ENCODE data around the gene SGCD.

Gene SGCD

DNA sequence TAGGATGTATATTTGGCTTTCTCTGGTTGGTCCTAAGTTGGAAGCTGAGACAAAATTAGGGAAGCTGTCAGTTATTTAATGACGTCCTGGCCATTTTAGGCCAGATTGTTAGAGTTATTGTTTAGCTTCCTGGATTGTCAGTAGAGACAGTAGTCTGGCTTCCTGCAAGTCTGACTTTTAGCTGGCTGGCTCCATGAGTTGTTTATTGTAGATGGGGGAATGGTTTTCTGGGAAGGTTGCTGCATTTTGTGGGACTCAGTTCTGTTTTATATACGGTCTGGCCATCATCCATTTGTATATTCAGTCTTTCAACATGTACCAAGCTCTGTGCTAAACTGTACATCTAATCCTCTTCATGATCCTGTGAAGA is 68.3 kb downstream of the SGCD start:
- no peak overlapping the region for H2AFZ ChIP-seq
- no peak overlapping the region for H3K27ac ChIP-seq
- H3K79me2 ChIP-seq = peaks cover 4% of the 10 kb centered on the region
- no peaks in the 10 kb centered on the region for H3K4me1 ChIP-seq
- no peaks in the 10 kb centered on the region for H3K9me3 ChIP-seq (ENCODE audit: control insufficient read depth, low read length)
- no peak overlapping the region for H3K9ac ChIP-seq
- no peaks in the 10 kb centered on the region for H3K36me3 ChIP-seq (ENCODE audit: control insufficient read depth, insufficient read depth, low read length)
- H3K4me3 ChIP-seq (ENCODE audit: low read depth, low read length) = no peak overlapping the region
- TF ChIP-seq, protein P1, sequence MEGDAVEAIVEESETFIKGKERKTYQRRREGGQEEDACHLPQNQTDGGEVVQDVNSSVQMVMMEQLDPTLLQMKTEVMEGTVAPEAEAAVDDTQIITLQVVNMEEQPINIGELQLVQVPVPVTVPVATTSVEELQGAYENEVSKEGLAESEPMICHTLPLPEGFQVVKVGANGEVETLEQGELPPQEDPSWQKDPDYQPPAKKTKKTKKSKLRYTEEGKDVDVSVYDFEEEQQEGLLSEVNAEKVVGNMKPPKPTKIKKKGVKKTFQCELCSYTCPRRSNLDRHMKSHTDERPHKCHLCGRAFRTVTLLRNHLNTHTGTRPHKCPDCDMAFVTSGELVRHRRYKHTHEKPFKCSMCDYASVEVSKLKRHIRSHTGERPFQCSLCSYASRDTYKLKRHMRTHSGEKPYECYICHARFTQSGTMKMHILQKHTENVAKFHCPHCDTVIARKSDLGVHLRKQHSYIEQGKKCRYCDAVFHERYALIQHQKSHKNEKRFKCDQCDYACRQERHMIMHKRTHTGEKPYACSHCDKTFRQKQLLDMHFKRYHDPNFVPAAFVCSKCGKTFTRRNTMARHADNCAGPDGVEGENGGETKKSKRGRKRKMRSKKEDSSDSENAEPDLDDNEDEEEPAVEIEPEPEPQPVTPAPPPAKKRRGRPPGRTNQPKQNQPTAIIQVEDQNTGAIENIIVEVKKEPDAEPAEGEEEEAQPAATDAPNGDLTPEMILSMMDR (IDR thresholded peaks at IDR 0.05) = no peak
- H3K4me2 ChIP-seq (ENCODE audit: low read length) = no peak overlapping the region
- H3K27me3 ChIP-seq (ENCODE audit: control insufficient read depth, insufficient read depth, low read length) = no peaks in the 10 kb centered on the region

DNA sequence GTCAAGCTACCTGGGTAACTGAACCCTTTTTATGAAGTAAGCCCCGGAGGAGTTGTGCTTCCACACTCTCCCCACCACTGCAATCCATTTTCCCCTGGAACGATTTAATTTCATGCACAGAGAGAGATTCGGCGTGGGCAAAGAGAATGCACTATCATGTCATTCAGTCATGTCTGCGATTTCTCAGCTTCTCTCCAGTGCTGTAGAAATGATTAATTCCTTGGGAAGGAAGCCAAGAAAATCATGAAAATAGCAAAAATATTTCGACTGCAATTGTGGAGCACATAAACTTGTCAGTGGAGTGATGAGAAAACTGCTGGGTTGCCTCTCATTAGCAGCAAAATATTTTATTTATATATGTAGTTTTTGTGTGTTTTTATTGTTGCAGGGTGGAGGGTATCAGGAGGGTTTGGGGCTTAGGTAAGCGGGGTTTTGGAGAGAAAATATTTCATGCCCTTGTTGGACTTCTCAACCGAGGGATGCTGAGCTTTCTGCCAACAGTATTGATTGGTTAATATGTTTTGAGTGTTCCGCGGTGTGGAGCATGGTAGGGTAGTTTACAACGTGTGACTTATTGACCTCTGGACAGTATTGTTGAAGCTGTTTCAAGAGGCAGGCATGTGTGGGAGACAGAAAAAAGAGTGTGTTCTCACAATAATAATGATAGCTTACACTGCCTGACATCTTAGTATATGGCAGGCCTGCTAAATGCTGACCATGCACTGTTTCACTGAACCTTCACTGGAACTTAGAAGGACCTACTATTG is 69.3 kb downstream of the SGCD start:
- no peaks in the 10 kb centered on the region for H3K36me3 ChIP-seq (ENCODE audit: control insufficient read depth, insufficient read depth, low read length)
- H3K9me3 ChIP-seq (ENCODE audit: control insufficient read depth, low read length) = no peaks in the 10 kb centered on the region
- no peak overlapping the region for H2AFZ ChIP-seq
- no peak overlapping the region for H3K4me3 ChIP-seq (ENCODE audit: low read depth, low read length)
- H3K9ac ChIP-seq = no peak overlapping the region
- no peaks in the 10 kb centered on the region for H3K27me3 ChIP-seq (ENCODE audit: control insufficient read depth, insufficient read depth, low read length)
- H3K27ac ChIP-seq = no peak overlapping the region
- no peaks in the 10 kb centered on the region for H3K4me1 ChIP-seq
- no peak overlapping the region for H3K4me2 ChIP-seq (ENCODE audit: low read length)
- H3K79me2 ChIP-seq = peaks cover 4% of the 10 kb centered on the region
- TF ChIP-seq, protein P1 (IDR thresholded peaks at IDR 0.05) = no peak

DNA sequence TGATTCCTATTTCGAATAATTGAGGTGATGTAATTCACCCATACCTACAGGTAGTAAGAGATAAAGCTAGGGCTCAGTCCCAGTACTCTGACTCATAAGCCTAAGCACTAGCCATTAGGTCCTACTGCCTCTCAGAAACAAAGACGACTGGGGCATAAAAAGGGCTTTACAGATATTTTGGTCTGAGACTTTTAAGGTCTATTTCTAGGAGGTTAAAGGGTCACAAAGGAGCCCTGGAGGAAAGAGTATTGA is 69.8 kb downstream of the SGCD start:
- Histone ChIP-seq H3K9me3 (ENCODE audit: control insufficient read depth, low read length) (no peaks in the 10 kb centered on the region), H3K4me1 (no peaks in the 10 kb centered on the region), H3K4me3 (ENCODE audit: low read depth, low read length) (no peak overlapping the region), H3K36me3 (ENCODE audit: control insufficient read depth, insufficient read depth, low read length) (no peaks in the 10 kb centered on the region), H2AFZ (no peak overlapping the region), H3K9ac (no peak overlapping the region), H3K79me2 (peaks cover 4% of the 10 kb centered on the region), H3K4me2 (ENCODE audit: low read length) (no peak overlapping the region), H3K27me3 (ENCODE audit: control insufficient read depth, insufficient read depth, low read length) (no peaks in the 10 kb centered on the region), H3K27ac (no peak overlapping the region)
- TF ChIP-seq, protein P1 (IDR thresholded peaks at IDR 0.05) = no peak

DNA sequence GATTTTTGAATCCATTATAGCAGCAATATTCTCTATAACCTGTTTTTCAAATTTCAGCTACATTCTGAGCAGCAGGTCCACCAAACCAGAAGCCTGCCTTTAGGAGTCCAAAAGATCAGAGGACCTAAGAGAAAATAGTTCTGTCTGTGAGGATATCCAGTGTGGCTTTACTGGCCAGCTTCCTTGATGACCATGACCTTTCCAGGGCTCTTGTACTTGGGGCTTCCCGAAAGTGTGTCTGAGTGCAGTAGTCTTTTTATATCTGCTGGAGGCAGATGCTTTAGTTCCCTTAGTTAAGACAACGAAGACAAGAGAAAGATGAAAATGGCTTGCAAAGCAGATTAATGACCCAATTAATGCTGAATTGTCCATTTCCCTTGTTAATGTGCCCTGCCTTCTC is 72.4 kb downstream of the SGCD start:
- Histone ChIP-seq H3K79me2 (peaks cover 4% of the 10 kb centered on the region), H3K27ac (no peak overlapping the region), H3K27me3 (ENCODE audit: control insufficient read depth, insufficient read depth, low read length) (no peaks in the 10 kb centered on the region), H3K4me3 (ENCODE audit: low read depth, low read length) (no peak overlapping the region), H3K9me3 (ENCODE audit: control insufficient read depth, low read length) (no peaks in the 10 kb centered on the region), H3K4me2 (ENCODE audit: low read length) (no peak overlapping the region), H2AFZ (no peak overlapping the region), H3K9ac (no peak overlapping the region), H3K36me3 (ENCODE audit: control insufficient read depth, insufficient read depth, low read length) (no peaks in the 10 kb centered on the region), H3K4me1 (no peaks in the 10 kb centered on the region)
- TF ChIP-seq, protein P1 (IDR thresholded peaks at IDR 0.05) = no peak

DNA sequence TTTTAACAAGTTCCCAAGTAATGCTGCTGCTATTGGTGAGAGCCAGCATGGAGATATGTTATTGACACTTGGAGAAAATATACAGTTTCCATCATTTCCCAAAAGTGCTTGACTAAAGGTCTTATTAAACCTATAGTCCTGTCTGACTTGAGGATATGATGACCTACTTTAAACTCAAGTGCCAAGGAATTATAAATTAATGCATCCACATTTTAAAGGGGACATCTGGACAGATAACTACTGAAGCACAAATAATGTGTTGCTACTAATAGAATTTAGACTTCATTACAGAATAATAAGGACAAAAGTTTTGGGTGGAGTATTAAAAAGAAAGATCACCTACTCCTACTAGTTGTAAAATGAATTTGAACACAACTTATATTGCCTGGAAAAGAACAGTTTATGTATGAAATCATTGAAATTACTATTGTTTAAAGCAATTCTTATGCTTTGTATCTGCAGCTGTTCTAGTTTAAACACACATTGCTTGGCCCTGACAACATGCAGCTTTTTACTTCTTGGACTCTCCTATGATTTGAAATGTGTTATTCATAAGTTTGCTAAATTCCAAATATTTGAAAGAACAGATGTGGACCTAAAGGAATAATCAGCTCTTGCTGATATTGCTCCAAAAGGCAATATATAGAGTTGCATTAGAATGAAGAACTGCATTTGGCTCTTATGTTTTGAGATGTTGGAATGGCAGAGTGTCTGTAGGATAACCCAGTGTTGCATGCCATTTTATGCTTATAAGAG is 73.4 kb downstream of the SGCD start:
- H3K27me3 ChIP-seq (ENCODE audit: control insufficient read depth, insufficient read depth, low read length) = no peaks in the 10 kb centered on the region
- no peak overlapping the region for H2AFZ ChIP-seq
- no peak overlapping the region for H3K4me2 ChIP-seq (ENCODE audit: low read length)
- H3K4me1 ChIP-seq = no peaks in the 10 kb centered on the region
- H3K27ac ChIP-seq = no peak overlapping the region
- H3K36me3 ChIP-seq (ENCODE audit: control insufficient read depth, insufficient read depth, low read length) = no peaks in the 10 kb centered on the region
- peaks cover 4% of the 10 kb centered on the region for H3K79me2 ChIP-seq
- no peaks in the 10 kb centered on the region for H3K9me3 ChIP-seq (ENCODE audit: control insufficient read depth, low read length)
- no peak overlapping the region for H3K4me3 ChIP-seq (ENCODE audit: low read depth, low read length)
- no peak overlapping the region for H3K9ac ChIP-seq
- TF ChIP-seq, protein P1 (IDR thresholded peaks at IDR 0.05) = no peak
